GM21825 (cell line): ENCODE results near the gene HOGA1.

Source experiments
- ATAC-seq: cut with Tn5 transposase; IDR thresholded peaks from one replicate; pipeline ENCODE4 v1.9.1; 2021; ENCODE audit warnings: mild to moderate bottlenecking, moderate library complexity; ENCODE audit not compliant: unreplicated experiment

HOGA1 gene

DNA sequence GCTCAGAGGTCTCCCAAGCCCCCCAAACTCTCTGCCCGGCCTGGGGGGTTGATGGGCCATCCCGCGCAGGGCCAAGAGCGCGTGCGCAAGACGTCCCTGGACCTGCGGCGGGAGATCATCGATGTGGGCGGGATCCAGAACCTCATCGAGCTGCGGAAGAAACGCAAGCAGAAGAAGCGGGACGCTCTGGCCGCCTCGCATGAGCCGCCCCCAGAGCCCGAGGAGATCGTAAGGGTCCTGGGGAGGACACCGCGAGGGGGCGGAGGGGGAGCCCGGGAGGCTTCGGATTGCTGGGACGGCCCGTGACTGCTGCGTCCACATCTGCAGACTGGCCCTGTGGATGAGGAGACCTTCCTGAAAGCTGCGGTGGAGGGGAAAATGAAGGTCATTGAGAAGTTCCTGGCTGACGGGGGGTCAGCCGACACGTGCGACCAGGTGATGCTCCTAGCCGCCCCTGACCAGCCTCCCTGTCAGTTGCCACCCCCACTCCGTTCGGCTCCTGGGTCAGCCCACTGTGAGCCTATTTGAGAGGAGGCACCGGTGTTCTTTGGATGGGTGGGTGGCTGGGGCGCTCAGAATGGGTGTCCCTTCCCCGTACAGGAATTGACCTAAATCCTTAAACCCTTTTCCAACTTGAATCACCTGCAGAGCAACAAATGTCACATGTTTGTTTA is 5.9 kb upstream of the HOGA1 start:
- no peak for ATAC-seq

DNA sequence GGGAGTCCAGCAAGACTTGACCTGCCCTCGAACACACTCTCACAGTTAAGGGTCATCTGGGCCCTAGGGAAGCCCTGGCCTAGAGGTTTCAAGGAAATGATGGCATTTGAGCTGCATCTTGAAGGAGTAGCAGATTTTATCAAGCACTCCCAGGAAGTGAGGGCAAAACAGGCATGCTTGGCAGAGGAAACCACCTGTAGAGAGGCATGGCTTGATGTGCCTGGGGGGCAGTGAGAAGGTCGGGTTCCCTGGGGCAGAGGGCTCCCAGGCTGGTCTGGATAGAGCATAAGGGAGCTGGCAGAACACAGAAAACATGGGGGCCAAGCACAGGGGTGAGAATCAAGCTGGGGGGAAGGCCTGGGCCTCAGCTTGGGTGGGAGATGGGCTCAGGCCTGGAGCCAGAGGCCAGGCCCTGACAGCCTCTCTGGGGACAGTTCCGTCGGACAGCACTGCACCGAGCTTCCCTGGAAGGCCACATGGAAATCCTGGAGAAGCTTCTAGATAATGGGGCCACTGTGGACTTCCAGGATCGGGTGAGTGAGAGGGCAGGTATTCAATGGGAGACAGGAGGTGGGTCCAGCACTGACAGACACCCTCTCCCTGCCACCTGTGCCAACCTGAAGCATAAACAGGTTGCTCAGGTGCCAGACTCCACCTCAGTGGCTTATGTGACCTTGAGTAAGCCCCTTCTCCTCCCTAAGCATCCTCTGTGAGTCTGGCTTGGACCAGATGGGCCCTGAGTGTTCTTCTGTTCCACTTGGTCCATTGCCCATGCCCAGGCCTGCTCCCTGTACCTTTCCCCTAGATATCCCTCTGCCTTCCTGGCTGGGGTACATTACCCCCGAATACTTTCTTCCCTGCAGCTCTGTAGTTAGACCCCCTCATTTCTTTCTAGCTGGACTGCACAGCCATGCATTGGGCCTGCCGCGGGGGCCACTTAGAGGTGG is 3.5 kb upstream of the HOGA1 start:
- ATAC-seq: no peak

DNA sequence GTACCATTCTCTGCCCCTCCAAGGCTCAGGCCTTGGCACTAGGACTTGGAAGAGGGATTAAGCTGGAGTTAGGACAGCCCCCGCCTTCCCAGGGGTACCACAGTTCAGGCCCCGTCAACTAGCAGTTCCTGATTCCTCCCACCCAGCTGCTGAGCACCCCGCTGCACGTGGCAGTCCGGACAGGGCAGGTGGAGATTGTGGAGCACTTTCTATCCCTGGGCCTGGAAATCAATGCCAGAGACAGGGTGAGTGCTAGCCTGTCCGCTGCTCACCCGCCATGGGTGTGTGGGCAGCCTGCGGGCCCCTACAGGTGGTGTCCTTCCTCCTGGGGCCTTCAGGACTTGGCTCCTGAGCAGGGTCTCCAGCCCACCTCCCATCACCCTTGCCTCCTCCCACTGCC is 2.0 kb upstream of the HOGA1 start:
- ATAC-seq: no peak

DNA sequence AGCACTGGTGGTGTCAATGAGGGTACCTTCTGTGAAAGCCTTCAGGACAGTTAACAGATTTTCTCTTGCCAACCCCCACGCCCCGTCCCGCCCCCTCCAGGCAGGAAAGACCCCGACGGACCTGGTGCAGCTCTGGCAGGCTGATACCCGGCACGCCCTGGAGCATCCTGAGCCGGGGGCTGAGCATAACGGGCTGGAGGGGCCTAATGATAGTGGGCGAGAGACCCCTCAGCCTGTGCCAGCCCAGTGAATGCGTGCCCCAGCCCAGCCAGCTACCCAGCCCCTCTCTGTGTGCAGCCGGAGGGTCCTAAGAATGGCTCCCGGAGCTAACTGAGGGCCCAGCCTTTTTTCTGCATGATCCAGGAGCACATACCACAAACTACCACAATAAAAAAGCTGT is 713 bp upstream of the HOGA1 start:
- no peak for ATAC-seq

DNA sequence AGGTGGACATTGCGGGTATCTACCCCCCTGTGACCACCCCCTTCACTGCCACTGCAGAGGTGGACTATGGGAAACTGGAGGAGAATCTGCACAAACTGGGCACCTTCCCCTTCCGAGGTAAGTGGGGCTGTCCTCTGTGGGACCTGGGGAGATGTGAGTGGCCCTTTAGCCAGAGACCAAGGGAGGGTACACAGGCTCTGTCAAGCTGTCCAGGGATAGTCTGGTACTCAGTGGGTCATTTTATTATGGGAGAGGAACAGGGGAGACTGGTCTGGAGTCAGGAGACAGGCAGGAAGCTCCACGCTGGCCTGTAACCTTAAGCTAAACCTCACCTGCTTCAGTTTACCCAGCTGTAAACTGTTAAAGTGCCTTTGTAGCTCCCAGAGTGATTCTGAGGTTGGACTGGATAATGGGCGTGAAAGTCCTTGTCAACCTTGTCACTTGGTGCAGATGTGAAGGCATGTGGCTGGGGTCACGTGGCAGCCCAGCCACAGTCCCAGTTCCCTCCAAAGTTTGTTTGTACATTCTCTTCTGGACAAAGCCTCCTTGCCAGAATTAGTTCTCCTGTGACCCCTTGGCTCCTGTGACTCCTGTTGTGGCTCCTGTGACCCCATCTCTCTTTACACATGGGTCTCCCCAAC is 729 bp downstream of the HOGA1 start:
- no peak for ATAC-seq

DNA sequence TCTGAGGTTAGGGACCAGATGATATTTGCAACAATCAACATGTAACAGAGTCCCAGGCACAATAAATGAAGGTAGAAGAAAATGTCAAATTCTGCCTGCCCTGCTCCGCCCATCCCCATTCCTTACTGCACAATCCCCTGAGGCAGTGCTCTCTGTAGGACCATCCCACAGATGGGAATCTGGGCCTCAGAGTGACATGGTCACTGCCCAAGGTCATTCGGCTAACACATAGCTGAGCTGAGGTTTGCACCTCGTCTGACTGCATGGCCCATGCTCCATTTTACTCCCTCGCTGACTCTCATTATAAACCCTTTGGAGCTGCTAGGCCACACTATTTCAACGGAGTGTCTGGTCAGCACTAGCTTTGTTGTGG is 1.2 kb downstream of the HOGA1 start:
- ATAC-seq: no peak

DNA sequence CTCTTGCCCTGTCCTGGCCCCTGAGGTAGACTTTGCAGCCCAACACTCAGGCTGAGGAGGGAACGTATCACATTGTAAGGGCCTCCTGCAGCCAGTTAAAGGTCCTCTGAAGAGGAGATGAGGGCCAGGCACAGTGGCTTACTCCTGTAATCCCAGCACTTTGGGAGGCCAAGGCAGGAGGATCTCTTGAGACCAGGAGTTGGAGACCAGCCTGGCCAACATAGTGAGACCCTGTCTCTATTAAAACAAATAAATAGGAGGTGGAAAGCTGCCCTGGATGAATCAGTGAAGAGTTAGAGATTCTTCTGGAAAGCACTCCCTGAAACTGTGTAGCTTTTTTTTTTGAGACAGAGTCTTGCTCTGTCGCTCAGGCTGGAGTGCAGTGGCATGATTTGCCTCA is 3.0 kb downstream of the HOGA1 start:
- ATAC-seq: no peak

DNA sequence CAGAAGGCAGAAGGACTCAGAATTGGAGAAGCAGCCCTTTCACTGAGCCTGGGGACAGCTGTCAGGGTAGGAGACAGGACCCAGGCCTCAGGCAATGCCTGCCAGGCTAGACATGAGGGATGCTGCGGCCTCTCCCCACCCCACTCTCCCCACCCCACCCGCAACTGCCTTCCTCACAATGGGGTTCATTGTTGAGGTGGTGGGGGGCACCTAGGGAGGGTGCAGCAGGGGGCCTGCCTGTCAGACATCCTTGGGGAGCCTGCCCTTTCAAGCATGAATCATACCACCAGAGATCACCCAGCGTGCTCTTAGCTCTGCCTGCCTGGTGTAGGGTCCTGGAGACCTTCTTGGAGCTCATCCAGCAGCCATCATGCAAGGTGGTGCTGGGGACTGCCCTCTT is 5.3 kb downstream of the HOGA1 start, which contains the start of gene C10orf62:
TSS of gene C10orf62 (plus strand) at position 243 of the 400 bp plus-strand sequence. CDS start 177 bp downstream, outside the sequence.
- no peak for ATAC-seq

DNA sequence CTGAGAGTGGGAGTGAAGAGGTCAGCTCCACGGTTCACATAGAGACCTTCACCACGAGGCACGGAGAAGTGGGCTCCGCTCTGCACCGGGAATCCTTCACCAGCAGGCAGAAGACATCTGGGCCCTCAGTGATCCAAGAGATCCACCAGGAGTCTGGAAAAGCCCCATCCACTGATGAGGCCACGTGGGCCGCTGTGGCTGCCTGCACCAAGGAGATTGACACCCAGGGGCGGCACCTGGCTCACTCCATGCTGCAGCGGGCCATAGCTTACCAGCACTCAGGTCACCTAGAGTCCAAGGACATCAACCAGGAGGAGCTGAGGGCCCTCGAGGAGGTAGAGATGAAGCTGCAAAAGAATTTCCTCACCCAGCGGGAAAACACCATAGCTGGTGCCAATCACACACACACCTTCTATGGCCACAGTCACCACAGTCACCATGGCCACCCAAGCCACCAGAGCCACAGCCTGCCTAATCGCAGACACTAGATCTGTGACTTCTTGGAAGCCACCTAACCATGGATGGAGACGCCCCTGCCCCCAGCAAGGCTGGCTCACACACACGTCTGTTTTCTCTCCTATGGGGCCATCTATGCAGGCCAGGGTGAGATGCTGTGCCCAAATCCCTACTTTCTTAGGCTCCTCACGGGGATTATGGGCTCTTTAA is 6.0 kb downstream of the HOGA1 start:
- ATAC-seq: no peak

DNA sequence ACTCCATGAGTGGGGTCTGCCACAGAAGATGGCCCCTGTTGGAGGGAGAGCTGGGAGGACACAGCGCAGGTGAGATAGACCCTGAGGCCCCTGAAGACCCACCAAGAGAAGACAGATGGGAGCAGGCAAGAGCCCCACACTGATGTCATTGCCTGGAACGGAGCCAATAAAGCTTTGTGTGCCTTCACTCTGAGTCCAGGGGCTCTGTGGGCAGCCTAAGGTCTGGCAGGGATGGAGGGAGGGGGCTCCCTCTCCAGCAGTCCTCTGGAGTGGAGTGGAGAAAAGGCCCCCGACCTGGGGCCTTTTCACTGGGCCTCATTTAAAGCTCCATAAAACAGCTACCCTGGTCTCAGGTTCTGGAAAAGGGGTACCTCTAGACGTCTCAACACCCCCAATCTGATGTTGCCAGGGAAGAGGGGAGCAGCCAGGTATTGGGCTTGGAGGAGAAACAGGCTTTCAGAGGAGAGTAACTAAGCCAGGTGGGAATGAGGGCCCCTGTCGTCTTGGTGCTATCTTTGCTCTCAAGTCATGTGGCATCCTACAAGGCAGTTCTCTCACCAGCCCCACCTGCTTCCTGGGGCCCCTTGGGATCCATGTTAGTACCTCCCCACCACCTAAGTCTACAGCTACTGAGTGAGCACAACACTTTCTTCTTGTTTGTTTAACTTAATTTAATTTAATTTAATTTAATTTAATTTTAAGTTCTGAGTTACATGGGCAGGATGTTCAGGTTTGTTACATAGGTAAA is 6.7 kb downstream of the HOGA1 start:
- ATAC-seq: no peak

DNA sequence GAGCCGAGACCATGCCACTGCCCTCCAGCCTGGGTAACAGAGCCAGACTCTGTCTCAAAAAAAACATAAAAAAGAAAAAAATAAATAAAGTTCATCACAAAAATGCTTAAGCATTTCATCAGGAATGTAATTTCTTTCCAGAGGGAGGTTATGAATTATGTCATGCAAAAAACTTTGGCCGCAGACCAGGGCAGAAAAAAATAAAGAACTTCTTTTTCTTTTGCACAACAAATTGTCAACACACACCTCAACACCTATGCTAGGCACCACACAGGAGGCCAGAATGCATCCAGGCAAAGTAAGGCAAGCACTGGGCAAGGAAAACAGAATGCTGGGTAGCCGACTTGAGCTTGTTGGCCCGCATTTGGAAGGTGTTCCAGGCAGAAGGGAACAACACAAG is 9.2 kb downstream of the HOGA1 start:
- no peak for ATAC-seq

DNA sequence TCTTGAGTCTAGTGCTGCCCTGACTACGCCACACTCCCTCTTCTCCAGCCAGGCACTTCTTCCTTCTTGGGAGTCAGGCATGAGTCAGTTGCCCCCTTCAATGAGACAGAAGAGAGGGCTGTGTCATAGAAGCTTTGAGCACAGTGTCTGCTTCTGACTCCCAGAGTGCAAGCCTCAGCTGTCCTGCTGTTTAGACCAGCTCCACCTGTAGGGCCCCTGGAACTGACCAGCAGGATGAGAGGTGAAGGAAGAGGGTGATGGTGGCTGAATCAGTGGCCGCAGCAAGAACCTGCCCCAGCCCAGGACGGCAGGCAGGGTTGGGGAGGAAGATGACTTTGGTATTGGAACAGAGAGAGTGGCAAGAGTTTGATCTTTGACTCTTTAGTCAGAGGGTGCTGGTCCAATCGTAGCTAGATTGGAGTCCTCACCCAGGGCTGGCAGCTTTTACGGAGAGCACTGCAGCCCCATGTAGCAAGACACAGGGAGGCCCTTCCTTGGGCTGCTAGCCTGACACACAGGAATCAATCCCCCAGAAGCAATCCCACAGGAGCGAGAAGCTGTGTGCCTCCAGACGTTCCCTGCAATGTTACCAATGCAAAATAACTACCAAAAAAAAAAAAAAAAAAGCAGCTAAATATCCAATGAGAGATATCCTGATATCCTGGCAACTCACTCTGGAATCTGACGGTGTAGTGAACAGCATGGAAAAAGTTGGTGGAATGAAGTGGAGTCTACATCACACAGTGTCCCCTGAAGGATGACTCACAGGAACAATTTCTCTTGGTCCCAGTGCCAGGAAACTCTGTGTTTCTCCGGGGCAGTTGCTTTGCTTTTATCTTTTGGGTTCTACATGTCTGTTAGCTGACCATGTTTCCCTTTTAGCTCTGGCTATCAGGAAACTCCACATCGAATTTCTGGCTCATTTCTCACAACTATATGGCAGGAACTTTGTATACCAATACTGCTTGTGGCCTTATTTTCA is 12.2 kb downstream of the HOGA1 start:
- ATAC-seq: no peak

DNA sequence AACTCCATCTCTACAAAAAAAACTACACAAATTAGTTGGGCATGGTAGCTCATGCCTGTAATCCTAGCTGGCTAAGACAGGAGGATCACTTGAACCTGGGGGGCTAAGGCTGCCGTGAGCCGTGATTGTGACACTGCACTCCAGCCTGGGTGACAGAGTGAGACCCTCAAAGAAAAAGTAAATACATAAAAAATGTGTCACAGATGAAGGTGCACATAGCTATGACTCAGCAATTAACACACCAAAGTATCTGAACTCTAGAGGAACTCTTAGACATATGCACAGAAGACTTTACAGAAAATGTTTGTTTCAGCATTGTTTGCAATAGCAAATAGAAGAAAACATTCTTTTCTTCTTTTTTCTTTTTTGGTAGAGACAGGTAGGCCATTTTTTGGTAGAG is 13.6 kb downstream of the HOGA1 start:
- ATAC-seq: no peak

DNA sequence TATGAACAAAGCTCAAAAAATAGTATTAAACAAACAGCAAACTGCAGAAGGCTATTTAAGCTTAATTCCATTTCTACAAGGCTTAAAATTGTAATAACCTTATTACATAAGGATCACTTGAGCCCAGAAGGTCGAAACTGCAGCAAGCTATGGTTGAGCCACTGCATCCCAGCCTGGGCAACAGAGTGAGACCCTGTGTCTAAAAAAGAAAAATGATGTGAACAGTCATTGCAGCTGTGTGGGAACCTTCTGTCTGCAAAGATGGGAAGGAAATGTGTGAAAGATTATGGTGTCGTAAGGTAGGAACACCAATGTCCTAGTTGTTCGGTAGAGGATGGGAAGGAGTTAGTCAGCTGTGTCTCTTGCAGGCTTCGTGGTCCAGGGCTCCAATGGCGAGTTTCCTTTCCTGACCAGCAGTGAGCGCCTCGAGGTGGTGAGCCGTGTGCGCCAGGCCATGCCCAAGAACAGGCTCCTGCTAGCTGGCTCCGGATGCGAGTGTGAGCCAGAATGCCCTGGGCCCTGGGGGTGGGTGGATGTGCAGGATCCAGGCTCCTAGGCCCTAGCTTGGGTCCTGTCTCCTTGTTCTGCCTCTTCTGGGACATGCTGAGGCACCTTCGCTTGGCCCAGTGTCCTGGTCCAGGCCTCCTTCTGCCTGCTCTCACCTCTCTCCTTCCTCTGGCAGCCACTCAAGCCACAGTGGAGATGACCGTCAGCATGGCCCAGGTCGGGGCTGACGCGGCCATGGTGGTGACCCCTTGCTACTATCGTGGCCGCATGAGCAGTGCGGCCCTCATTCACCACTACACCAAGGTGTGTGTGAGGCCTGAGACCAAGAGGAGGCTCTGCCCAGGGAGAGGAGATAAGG is 14.4 kb downstream of the HOGA1 start:
- ATAC-seq: no peak

DNA sequence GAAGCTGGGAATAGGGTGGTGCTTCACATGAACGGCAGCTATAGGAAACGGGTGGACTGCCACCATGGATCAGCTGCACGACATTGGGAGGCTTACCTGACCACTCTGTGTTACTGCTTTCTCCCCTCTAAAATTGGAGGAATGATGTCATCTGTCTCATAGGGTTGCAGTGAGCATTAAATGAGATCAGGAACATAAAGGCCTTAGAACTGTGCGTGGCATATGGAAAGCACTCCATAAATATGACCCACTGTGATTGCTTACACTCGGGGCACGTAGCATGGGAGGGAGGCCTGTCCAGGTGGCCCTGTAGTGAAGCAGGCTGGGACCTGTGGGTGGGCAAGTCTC is 15.1 kb downstream of the HOGA1 start:
- no peak for ATAC-seq

DNA sequence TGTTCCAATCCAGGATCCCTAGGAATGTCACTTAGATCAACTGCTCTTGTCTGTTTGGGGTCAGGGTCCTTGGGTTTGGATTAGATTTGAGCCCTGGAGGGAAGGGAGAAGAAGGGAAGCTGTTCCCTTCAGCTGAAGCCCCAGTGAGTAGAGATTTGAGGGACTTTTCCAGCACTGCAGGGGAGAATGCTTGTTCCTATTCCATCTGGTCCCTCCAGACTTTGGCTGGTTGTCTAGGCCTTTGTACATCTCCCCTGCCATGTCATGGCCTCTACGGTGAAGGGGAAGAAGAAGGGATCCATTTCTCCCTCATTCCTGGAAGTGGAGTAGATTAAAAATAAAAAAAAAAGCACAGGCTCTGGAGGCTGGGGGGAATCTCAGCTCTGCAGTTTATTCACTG is 16.4 kb downstream of the HOGA1 start:
- ATAC-seq: no peak

DNA sequence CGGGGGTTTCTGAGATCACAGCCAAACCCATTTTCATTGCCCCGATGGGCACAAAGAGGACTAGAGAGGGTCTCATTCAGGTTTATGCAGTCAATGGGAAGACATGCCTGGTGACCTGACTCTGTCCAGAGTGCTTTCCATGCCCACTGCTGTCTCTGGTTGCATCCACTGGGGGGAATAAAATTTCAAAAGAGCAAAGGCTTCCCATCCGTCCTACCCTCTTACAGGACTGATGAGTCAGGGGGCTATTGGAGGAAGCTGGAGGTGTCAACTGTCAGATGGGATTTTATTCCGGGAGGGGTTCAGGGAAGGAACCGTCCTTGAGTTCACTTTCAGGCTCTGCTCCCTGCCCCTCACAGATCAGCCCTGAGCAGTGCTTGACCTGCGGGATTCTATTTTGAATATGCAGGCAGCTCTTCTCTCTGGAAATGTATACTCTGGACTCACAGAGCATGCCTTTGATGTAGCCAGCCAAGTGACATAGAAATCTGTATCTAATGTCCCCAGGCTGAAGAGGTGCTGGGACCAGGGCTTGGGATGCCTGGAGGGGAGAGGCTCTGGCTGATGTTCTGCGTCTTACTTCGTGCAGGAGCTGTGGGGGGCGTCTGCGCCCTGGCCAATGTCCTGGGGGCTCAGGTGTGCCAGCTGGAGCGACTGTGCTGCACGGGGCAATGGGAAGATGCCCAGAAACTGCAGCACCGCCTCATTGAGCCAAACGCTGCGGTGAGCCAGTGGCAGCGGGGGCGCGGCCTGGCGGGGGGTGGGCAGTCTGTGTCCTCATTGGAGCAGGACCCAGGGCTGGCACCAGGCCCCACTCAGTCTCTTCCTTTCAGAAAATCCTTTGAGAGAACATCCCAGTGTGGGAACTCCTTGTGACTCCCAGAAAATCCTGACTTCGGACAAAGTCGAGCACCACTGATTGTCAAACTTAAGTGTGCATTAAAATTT is 17.4 kb downstream of the HOGA1 start:
- ATAC-seq: no peak
